HG02623 (cell line): Measurements from ENCODE around the gene SH3PXD2A.
"Not testable (repeated sequence)": the region's sequence is repeated elsewhere in the genome, so short reads cannot be mapped to it uniquely, and the experiment has no call there.

Source experiments
- ATAC-seq: cut with Tn5 transposase; IDR thresholded peaks from one replicate; pipeline ENCODE4 v1.9.1; 2021; ENCODE audit warnings: moderate library complexity; ENCODE audit not compliant: unreplicated experiment

Gene SH3PXD2A

GRCh38 chr10:103793429-103793828, 61.9 kb downstream of the SH3PXD2A start:
- ATAC-seq = no peak

DNA sequence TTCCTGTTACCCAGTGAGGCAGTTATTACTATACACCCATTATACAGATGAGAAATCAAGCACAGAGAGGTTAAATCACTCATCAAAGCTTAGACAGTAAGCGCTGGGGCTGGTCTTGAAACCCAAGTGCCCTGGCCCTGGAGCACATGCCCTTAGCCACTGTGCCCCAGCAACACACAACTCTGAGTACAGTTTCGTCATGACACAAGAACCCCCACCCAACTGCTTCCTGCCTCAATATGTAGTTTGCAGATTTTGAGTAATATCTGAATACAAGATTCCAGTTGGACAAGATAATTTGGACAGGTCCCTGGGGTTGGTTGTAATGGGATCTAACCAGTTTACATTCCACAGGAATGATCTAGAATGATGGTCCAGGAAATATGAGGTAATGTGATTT, 62.8 kb downstream of the SH3PXD2A start:
- no peak for ATAC-seq

GRCh38 chr10:103791858-103792257, 63.5 kb downstream of the SH3PXD2A start:
- no peak for ATAC-seq

DNA sequence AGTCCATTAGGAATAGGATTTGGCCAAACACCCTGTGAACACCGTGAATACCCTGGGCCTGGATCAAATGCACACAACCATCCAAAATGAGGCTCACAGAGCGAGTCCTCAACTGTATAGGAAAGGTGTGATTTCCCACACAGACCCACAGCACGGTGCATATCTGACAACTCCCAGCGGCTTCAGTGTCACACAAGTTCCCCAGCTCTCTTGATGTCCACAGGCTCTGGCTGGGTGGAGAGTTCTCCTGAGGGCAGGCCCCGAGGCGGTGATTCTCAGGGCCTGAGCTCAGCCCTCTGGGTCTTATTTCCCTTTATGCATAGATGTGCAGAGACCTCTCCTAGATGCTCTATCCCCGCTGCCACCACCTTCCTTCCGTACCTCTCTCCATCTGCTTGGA, 64.1 kb downstream of the SH3PXD2A start:
- no peak for ATAC-seq

DNA sequence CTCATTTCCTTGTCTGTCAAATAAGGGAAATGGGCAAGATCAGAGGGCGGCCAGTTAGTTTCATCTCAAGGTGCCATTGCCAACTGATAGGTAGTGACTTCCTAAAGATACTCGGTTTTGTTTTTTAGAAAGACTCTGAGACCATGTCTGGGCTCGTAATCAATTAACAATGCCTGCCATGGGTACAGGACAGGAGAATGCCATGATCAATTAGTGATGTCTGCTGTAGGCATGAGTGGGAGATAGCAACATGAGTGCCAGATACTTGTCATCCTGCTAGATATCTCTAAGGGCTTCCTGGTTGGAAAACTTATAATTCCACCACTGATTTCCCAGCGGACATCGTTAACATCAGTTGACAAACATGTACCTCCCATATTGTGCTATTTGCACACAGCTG, 64.8 kb downstream of the SH3PXD2A start:
- no peak for ATAC-seq

DNA sequence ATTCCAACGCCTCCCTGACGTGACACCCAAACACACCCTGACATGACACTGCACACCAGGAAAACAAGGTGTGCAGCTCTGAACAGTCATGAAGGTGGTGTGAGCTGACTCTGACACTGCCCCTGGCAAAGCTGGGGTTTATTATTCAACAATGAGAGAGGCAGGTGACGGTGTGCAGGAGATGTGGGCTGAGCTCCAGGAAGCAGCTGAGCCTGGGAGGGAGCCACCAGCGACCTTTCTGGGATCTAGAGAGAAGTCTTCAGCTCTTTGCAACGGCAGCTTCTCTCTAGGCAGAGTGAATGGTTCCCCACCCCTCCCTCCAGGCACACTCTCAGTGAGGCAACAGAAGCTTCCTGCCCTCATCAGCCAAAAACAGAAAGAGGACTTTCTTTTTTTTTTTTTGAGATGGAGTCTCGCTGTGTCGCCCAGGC, 65.6 kb downstream of the SH3PXD2A start:
- ATAC-seq = no peak

GRCh38 chr10:103789161-103789560, 66.2 kb downstream of the SH3PXD2A start:
- no peak for ATAC-seq

GRCh38 chr10:103787331-103787730, 68.0 kb downstream of the SH3PXD2A start:
- no peak for ATAC-seq

DNA sequence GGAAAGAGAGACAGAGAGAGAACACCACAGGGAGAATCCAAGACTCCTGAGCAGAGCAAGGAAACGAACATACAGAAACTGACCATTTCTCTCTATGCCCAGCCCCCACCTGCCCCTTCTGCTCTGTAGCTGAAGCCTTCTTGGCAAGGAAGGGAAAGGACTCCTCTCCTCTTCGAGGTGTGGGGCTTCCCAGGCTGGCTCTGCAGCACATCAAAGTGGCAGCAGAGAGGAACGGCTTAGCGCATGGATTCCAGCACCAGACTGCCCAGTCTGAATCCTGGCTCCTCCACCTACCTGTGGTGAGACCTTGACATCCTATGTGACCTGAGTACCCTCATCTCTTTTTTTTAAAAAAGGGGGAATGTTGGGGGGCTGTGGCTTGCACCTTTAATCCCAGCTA, 69.4 kb downstream of the SH3PXD2A start:
- no peak for ATAC-seq

DNA sequence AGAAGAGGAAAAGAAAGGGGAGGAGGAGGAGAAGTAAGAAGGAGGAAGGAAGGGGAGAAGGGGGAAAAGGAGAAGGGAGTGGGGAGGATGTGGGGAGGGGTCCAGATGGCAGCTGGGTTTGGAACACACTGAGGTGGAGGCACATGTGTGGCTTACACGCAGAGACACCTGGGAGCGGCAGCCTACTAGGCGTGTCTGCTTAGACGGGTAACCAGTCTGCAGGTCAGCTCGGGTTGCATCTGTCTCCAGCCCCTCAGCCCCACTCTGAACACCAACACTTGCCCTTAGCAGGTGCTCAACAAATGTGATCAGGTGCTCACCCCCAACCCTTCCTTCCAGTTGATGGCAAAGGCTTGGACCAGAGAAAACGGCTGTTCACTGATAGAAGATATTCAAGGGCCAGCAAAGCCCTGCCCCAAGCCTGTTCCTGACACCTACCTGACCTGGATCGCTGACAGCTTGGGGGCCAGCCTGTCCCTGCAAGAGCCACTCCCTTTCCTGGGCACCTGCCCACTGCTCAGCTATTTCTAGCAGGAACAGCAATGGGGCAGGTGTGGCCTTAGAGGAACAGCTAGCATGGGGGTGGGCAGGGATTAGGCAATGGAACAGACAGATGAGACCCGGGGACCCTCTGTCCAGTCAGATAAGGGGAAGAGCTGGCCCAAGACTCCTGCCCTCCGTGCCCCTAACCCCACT, 70.5 kb downstream of the SH3PXD2A start:
- no peak for ATAC-seq

GRCh38 chr10:103784089-103784488, 71.3 kb downstream of the SH3PXD2A start:
- ATAC-seq = no peak

DNA sequence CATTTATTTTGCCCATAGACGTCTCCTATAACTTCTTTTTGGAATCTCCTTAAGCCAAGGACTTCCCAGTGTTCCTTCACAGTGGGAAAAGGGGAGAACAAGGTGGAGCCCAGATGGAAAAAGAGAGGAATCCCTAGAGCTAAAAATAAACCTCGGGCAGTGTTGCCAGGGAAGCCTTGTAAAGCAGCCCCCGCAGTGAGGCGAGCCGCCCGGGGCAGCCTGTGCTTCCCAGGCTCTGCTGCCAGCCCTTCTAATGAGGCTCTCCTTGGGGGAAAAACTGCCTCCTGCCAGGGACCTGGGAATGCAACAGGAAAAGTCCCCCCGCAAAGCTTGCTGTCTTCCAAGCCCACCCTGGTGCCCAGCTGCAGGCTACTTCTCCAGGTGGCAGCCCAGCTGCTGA, 71.7 kb downstream of the SH3PXD2A start:
- ATAC-seq = no peak

DNA sequence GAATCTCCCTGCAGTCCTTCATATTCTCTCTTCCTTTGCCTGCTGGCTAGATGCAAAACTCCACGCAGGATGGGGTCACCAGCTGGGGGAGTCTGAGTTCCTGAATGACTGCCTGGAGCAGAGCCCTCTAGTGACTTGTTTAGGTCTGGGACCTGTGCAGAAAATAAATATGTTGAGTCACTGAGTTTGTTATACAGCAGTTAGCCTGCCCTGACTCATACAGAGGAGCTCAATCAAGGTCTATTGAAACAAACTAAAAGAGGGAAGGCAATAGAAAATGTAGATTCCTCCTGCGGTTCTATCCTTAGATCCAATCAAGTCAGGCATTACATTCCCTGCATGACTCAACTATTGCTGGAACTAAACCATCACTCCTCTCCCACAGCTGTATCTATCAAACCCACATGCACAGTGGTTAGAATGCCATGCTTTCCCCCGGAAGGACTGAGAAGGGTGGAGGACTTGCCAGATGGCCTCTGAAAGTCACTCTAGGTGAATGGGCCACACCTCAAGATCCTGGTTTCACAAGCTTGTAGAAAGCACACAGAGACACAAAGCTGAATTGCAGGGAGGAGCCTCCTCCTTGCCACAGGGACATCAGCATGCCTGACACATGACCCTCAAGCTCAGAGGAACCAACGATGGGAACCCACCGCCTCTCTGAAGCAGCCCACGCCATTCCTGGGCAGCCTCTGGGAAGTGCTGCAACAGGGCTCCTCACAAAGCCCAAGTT, 73.9 kb downstream of the SH3PXD2A start:
- no peak for ATAC-seq

- no peak for ATAC-seq
Measured at GRCh38 chr10:103780242-103781149, 74.9 kb downstream of the SH3PXD2A start.

DNA sequence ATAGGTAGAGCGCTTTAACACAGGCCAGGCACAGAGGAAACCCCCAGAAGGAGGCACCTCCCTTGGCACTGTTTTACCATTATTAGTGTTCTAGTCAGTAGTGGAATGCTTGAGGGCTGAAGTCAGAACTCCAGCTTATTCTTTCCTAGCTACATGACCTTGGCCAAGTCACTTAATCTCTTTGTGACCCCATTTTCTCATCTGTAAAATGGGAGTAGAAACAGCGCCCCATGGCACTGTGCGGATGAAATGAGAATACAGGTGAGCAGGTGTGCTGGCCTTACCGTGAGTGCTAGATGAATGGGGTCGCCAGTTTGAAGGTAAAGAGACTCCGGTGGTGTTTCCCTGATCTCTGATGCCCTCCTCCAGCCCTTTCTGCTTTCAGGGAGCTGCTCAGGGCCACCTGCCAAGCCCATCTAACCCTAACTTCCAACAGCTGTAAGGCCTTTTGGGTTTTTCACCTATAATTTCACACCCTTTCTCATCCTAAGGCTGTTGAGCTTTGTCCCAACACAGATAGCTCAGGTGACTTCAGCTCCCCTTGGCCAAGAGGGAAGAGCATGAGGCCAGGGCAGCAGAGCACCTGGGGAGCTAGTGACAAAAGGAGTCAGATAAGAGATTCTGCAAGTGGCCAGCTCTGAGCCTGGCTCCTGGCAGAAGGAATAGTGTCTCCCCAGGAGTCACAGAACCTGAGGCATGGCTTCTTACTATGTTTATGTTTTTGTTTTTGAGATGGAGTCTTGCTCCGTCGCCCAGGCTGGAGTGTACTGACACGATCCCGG, 76.8 kb downstream of the SH3PXD2A start:
- no peak for ATAC-seq

DNA sequence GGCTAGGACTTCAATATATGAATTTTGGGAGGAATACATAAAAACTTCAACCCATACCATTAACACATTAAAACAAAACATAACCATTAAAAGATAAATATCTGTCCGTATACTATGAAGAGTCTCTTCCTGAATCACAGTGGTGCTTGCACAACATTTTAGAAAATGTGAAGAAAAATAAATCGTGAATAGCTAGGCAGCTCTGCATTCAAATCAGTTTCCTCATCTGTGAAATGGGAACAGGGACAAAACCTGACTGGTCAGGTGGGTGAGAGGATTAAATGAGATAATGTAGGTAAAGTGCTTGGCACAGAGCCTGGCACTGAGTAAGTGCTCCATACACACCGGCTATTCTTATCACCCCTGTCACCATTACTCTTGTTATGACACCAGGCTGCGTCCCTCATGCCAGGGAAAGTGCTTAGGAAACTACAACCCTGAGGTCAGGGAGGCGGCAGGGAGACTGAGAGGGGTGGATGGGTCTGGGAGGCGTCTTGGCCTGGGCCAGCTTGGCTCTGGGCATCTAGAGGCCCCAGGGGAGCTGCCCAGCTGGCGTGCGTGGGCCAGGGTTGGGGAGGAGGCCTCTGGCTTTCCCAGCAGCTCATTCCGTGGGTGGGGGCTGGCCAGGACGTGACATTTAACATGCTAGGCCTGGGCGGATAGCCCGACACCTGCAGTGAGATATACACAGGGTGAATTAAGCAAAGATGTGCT, 78.3 kb downstream of the SH3PXD2A start:
- ATAC-seq = no peak

DNA sequence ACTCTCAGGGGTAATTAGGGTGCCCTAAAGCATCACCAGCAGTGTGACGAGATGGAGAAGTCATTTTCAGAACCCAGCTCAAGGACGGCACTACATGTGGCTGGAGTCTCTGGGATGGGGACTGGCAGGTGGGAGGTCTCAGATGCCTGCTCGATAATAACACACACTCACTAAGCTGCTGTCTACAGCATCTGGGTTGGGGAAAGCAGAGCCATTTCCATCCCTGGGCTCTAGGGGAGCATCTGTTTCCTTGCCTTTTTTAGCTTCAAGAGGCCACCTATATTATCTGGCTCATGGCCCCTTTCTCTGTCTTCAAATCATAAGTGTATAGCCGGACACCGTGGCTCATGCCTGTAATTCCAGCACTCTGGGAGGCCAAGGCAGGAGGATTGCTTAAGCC, 79.6 kb downstream of the SH3PXD2A start:
- no peak for ATAC-seq

GRCh38 chr10:103772846-103773245, 82.5 kb downstream of the SH3PXD2A start:
- ATAC-seq = not testable (repeated sequence)

GRCh38 chr10:103772096-103772845, 83.1 kb downstream of the SH3PXD2A start:
- peak; percentile 61 for ATAC-seq
